Fibroblast of skin of right quadriceps (primary cell): ENCODE measurements around the gene RHBDD2.
"Not testable (repeated sequence)": the region's sequence is repeated elsewhere in the genome, so short reads cannot be mapped to it uniquely, and the experiment has no call there.

ENCODE experiments used
- DNase-seq: peaks from one replicate; pipeline ENCODE4 v3.0.0-alpha.2; 2013

The RHBDD2 gene

DNA sequence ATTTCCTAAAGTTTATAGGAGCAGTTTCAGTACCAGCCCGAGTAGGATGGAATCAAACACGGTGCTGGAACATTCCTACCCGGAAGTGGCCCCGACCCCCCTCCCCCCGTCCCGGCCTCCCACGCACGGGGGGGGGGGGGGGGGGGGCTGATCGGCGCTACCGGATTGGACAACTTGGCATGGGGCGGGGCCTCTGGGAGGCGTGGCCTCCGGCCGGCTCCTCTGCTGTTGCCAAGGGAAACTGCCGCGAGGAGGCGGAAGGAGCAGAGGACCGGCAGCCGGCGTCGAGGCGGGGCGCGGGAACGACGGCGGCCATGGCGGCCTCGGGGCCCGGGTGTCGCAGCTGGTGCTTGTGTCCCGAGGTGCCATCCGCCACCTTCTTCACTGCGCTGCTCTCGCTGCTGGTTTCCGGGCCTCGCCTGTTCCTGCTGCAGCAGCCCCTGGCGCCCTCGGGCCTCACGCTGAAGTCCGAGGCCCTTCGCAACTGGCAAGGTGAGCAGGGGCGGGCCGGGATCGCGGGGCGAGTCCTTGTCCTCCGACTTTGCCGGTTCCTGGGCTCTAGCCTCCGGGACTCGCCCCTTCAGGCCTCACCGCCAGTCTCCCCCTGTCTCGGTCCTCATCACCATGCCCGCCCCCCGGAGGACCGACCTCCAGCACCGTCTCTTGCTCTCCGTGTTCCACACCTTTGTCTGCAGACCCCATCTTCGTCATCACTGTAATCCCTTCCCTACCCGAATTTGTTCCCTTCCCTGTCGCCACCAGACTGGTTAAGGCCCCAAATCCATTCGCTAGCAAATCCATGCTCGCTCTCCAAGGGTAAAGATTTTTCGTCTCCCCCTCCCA lies at the start of gene RHBDD2:
Gene RHBDD2, plus strand, starts transcription at position 266 of the 843 bp plus-strand sequence. Its CDS starts 49 bp downstream, at position 315.
- DNase-seq, result peak; percentile 92

DNA sequence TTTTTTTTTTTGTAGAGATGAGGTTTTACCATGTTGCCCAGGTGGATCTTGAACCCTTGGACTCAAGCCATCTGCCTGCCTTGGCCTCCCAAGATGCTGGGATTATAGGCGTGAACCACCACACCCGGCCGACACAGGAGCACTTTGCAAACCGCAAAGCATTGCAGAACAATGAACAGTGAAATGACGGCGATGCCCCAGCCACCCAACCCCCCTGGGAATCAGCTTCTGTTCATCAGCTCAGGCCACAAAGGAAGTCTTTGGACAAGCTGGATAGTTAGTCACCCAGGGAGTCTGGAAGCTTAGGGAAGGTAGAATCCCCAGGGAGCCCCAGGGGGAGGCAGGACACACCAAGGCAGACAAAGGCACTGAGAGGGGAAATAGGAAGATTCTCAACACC lies 49.2 kb upstream of the RHBDD2 start:
- peak; percentile 59 for DNase-seq

DNA sequence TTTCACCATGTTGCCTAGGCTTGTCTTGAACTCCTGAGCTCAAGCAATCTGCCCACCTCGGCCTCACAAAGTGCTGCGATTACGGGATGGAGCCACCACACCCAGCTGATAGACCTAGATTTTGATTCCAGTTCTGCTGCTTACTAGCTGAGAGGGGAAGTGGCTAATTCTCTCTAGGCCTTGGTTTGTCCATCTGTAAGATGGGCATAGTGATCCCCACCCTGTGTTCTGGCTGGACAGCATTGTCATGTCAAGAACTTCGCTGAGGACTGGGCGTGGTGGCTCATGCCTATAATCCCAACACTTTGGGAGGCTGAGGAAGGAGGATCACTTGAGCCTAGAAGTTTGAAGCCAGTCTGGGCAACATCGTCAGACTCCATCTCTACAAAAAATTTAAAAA lies 47.9 kb upstream of the RHBDD2 start:
- DNase-seq, result no peak

DNA sequence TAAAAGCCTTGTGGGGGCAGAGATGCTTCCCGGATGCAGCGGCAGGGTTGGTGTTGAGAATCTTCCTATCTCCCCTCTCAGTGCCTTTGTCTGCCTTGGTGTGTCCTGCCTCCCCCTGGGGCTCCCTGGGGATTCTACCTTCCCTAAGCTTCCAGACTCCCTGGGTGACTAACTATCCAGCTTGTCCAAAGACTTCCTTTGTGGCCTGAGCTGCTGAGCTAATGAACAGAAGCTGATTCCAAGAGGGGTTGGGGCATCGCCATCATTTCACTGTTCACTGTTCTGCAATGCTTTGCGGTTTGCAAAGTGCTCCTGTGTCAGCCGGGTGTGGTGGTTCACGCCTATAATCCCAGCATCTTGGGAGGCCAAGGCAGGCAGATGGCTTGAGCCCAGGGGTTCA lies 45.2 kb upstream of the RHBDD2 start:
- peak; percentile 31 for DNase-seq

DNA sequence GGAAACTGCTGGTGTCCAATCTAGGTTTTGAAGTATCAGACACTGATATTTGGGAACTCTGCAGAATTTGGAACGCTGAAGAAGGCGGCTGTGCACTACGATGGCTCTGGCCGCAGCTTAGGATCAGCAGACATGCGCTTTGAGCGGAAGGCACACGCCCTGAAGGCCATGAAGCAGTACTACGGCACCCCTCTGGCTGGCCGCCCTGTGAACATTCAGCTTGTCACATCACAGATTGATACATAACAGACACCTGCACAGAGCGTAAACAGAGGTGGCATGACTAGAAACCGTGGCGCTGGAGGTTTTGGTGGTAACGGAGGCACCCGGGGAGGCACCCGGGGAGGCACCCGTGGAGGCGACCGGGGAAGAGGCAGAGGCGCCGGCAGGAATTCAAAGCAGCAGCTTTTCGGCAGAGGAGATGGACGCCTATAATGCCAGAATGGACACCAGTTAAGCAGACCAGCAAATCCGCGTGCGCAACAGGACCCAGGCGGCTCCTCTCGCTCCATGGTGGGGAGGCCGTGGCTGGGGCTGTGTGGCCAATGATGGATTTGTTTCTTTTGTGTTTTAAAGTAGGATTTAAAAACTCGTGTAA lies 43.0 kb upstream of the RHBDD2 start:
- DNase-seq, result no peak

DNA sequence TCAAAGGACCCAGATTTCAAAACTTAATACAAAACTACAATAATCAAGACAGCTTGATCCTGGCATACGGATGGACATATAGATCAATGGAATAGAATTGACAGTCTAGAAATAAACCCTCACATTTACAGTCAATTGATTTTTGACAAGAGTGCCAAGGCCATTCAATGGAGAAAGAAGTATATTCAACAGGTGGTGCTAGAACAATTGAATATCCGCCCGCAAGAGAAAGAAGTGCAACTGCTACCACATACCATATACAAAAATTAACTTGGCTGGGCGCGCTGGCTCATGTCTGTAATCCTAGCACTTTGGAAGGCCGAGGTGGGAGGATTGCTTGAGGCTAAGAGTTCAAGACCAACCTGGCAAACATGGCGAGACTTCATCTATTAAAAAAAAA lies 42.0 kb upstream of the RHBDD2 start:
- no peak for DNase-seq

DNA sequence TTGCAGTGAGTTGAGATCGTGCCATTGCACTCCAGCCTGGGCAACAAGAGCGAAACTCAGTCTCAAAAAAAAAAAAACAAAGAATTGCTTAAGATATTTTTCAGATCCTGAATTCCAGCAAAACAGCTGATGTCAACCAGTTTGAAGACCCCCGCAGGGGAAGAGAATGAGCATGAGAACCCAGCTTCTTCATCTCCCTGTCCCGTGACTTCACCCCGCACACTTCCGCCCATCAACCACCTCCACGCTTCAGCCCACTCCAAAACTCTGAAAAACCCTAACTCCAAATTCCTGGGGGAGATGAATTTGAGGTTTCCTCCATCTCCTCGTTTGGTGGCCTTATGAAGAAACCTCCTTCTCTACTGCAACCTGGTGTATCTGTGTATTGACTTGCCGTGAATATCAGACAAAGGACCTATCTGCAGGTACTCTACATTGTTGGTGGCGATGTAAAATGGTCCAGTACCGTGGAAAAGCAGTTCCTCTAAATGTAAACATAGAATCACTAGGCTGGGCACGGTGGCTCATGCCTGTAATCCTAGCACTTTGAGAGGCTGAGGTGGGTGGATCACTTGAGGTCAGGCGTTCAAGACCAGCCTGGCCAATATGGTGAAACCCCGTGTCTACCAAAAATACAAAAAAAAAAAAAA lies 40.4 kb upstream of the RHBDD2 start:
- DNase-seq, result not testable (repeated sequence)

DNA sequence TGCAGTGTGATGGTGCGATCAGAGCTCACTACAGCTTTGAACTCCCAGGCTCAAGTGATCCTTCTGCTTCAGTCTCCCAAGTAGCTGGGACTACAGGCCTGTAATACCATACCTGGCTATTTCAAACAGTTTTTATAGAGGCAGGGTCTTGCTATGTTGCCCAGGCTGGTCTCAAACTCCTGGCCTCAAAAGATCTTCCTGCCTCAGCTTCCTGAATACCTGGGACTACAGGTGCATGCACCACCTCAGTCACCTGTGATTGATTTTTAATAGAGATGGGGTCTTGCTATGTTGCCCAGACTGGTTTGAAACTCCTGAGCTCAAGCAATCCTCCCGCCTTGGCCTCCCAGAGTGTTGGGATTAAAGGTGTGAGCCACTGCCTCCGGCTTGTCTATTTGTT lies 38.8 kb upstream of the RHBDD2 start:
- no peak for DNase-seq

DNA sequence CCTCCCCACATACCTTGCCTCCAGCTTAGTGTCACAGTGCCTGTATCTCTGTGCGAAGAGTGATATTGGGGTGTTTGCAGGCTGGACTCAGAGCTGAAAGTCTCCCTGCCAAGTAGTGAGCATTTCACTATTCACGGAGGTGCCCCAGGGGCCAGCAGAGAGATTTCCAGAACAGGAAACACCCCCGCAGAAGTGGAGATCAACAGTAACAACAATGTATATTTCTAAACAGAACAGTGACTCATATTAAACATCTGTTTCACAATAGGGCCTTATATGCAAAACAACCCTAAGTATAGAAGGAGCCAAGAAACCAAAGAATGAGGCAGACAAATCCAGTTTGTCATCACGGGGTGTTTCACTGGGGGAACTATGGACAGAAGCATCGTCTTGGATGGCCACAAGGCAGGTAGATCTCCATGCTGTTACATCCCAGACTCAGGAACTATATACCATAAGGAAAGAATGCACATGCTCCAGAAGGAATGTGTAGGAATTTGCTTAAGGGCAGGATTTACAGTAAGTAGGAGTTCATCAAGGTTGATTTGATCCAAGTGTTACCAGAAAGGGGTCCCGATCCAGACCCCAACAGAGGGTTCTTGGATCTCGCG lies 35.9 kb upstream of the RHBDD2 start:
- peak; percentile 87 for DNase-seq

DNA sequence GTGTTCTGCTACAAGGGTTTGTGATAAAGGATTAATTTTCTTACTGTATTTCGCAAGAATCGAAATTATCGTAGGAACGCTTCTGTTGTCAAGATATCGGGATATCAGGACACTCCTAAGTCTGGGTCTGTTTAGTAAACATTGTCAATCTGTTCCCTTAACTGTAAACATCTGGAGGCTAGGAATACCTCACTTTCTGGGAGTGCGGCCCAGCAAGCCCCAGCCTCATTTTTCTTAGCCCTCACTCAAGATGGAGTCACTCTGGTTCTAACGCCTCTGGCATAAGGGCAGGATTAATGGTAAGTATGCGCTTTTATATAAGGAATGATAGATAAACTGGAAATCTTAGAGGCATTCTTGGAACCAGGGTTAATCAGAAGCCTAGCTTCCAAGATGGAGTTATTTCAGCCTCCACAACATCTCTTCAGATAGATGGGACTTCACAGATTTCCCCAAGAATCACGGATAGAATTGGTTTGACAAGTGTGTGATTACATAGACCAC lies 35.2 kb upstream of the RHBDD2 start:
- DNase-seq, result no peak

DNA sequence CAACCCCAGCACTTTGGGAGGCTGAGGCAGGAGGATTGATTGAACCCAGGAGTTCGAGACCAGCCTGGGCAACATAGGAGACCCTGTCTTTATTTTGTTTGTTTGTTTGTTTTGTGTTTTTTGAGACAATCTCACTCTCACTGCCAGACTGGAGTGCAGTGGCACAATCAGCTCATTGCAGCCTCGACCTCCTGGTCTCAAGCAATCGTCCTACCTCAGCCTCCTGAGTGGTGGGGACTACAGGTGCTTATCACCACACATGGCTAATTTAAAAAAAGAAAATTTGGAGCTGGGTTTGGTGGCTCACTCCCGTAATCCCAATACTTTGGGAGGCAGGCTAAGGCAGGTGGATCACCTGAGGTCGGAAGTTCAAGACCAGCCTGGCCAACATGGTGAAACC lies 34.7 kb upstream of the RHBDD2 start:
- DNase-seq, result no peak

DNA sequence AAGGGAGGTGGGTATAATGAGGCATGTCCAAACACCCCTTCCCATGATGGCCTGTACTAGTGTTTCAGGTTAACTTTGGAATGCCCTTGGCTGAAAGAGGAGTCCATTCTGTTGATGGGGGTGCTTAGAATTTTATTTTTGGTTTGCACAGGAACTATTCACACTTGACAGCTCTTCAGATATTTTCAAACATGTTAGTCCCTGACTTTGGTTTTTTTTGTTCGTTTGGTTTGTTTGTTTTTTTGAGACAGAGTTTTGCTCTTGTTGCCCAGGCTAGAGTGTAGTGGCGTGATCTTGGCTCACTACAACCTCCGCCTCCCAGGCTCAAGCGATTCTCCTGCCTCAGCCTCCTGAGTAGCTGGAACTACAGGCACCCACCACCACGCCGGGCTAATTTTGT lies 33.7 kb upstream of the RHBDD2 start:
- not testable (repeated sequence) for DNase-seq

DNA sequence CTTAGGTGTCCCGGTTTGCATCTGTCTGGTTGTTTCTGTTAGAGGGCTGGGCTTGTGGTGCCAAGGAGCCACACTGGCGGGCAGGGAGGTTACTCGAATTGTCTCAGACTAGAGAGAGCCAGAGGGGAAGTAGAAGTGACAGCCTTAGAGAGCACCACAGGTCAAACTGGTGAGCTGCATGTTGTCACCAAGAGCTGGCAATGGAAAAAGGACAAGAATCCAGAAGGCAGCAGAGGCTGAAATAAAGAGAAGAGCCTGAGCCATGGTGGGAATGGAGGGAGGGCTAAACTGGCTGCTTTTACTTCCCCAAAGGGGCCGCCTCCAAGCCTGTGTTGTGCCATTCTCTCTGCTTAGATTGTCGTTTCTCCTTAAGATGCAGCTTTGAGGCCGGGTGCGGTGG lies 31.1 kb upstream of the RHBDD2 start:
- no peak for DNase-seq

DNA sequence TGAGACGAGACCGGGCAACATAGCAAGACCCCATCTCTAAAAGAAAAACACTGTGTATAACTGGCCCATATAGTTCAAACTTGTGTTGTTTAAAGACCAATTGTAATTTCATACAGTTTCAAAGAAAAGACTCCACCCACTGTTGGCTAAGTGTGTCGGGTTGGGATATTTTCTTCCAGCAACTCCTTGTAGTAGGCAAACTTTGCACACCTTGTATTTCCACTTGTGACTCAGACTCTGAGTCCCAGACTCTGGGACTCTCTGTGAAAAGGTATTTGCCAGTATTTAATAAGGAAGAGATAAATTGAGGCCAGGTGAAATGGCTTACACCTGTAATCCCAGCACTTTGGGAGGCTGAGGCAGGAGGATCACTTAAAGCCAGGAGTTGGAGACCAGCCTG lies 29.3 kb upstream of the RHBDD2 start:
- no peak for DNase-seq

DNA sequence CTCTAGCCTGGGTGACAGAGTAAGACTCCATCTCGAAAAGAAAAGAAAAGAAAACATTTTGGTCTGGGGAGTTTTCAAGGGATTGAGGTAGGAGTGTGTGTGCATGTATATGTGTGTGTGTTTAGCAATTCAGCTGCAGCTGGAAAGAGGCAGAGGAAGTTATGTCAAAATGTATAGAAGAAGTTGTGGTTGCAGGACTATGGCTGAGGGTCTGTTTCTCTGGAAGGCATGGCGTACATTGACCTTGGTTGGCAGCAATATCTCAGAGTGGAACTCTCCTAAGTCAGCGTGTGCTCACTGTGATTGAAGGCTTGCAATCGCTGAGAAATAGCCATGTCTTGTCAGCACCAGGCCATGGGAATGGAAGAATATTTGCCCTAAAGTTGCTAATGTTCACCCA lies 28.6 kb upstream of the RHBDD2 start:
- no peak for DNase-seq

DNA sequence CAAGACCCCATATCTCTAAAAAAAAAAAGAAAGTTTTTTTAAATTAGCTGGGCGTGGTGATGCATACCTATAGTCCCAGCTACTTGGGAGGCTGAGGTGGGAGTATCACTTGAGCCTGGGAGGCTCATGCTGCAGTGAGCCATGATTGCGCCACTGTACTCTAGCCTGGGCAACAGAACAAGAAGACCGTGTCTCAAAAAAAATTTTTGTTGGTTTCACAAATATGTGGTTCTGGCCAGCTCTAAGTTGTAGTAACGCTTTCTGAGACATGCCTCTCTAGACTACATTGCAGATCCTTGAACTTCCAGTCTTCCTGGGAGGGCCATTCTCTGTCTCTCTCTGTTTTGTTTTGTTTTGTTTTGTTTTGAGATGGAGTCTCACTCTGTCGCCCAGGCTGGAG lies 24.6 kb upstream of the RHBDD2 start:
- DNase-seq, result peak; percentile 35

DNA sequence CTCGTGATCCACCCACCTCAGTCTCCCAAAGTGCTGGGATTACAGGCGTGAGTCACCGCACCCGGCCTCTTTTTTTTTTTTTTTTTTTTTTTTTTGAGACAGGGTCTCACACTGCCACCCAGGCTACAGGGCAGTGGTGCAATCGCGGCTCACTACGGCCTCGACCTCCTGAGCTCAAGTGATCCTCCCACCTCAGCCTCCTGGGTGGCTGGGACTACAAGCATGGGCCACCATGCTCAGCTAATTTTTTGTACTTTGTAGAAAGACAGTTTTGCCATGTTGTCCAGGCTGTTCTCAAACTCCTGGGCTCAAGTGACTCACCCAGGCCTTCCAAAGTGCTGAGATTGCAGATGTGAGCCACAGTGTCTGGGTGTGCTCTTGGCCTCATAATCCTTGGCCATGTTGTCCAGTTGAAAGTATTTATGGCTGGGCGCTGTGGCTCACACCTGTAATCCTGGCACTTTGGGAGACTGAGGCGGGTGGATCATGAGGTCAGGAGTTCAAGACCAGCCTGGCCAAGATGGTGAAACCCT lies 24.0 kb upstream of the RHBDD2 start:
- not testable (repeated sequence) for DNase-seq

DNA sequence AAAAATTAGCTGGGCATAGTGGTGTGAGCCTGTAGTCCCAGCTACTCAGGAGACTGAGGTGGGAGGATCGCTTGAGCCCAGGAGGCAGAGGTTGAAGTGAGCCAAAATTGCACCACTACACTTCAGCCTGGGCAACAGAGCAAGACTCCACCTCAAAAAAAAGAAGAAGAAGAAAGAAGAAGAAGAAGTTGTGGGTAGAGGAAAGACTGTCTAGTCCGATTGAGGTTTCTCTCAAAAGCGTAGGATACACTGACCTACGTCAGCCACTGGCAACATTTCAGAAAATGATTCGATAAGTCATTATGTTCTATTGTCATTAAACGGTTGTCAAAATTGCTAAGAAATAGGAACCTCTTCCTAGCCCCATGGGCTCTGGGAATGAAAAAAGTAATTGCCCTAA lies 22.3 kb upstream of the RHBDD2 start:
- DNase-seq, result no peak

DNA sequence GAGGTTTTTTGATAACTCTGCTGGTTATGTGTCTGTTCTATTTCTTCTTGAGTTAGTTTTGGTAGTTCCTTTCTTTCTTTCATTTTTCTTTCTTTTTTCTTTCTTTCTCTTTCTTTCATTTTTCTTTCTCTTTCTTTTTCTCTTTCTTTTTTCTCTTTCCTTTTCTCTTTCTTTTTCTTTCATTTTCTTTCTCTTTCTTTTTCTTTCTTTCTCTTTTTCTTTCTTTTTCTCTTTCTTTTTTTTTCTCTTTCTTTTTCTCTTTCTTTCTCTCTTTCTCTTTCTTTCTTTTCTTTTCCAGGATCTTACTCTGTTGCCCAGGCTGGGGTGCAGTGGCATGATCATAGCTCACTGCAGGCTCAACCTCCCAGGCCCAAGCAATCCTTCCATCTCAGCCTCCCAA lies 20.4 kb upstream of the RHBDD2 start:
- no peak for DNase-seq

DNA sequence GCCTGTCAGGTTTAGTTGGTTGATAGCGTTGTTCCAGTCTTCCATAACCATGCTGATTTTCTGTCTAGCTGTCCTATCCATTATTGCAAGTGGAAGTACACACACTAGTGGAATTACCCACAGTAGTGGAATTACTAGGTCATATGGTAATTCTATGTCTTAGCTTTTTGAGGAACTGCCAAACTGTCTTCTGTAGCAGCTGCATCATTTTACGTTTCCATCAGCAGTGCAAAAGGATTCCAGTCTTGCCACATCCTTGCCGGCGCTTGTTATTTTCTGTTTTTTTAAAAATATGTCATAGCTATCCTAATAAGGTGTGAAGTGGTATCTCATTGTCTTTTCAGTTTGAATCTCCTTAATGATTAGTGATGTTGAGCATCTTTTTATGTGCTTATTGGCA lies 17.2 kb upstream of the RHBDD2 start:
- DNase-seq, result no peak

DNA sequence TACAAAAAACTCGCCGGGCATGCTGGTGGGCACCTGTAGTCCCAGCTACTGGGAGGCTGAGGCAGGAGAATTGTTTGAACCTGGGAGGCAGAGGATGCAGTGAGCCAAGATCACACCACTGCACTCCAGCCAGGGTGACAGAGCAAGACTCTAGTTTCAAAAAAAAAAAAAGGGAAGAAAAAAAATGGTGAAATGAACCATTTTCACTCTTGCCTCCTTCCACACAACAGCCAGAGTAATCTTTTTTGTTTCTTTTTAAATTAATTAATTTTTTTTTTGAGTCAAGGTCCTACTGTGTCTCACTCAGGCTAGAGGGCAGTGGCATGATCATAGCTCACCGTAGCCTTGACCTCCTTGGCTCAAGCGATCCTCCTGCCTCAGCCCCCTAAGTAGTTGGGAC lies 14.6 kb upstream of the RHBDD2 start:
- DNase-seq, result not testable (repeated sequence)

DNA sequence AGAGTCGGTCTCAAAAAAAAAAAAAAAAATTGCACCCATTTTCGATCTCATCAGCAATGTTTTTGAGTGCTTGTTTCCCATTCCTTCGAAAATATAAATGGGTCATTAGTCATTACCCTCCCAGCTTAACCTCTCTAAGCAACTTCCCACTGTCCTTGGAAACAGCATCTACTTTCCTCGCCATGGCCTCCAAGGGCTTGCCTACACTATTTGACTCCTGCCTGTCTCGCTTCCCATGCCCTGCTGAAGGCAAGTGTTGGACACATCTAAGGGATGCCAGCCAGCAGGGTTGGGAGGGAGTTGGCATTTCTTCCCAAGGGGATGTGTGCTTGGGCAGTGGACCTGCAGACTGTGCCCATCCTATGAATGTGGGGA lies 12.7 kb upstream of the RHBDD2 start:
- no peak for DNase-seq
